Subcutaneous abdominal adipose tissue (tissue), 5 donors: ENCODE results near the gene IL1RAPL2.
"Not testable (repeated sequence)": the region's sequence is repeated elsewhere in the genome, so short reads cannot be mapped to it uniquely, and the experiment has no call there.

Source experiments
- H3K27ac ChIP-seq: one replicate; pipeline ENCODE4 v1.7.0; 2013; ENCODE audit warnings: low read depth, mild to moderate bottlenecking, inconsistent platforms, low read length, moderate library complexity
- H3K27me3 ChIP-seq, 5 donors: one replicate each; pipeline ENCODE4 v1.7.0; 2013; ENCODE audit warnings: low read length in 5 of 5, inconsistent platforms in 1 of 5; ENCODE audit not compliant: control insufficient read depth in 5 of 5, insufficient read depth in 4 of 5
- H3K36me3 ChIP-seq, 5 donors: one replicate each; pipeline ENCODE4 v1.7.0; 2013; ENCODE audit warnings: low read length in 5 of 5; ENCODE audit not compliant: control insufficient read depth in 5 of 5, insufficient read depth in 5 of 5
- H3K4me1 ChIP-seq, 5 donors: one replicate each; pipeline ENCODE4 v1.7.0; 2013; ENCODE audit warnings: low read length in 5 of 5, mild to moderate bottlenecking in 3 of 5, moderate library complexity in 1 of 5; ENCODE audit not compliant: control insufficient read depth in 5 of 5, insufficient read depth in 5 of 5
- H3K4me3 ChIP-seq, 5 donors: one replicate each; pipeline ENCODE4 v1.7.0; 2013; ENCODE audit warnings: low read length in 5 of 5, low read depth in 1 of 5
- H3K9ac ChIP-seq, 5 donors: one replicate each; pipeline ENCODE4 v1.7.0; 2013; ENCODE audit warnings: low read length in 5 of 5, mild to moderate bottlenecking in 4 of 5, moderate library complexity in 3 of 5
- H3K9me3 ChIP-seq, 5 donors: one replicate each; pipeline ENCODE4 v1.7.0; 2013; ENCODE audit warnings: low read length in 5 of 5; ENCODE audit not compliant: control insufficient read depth in 5 of 5
- donor health status: healthy.
- donor health status: healthy.
- donor health status: healthy.
- donor health status: healthy.
- donor health status: healthy.

The IL1RAPL2 gene

DNA sequence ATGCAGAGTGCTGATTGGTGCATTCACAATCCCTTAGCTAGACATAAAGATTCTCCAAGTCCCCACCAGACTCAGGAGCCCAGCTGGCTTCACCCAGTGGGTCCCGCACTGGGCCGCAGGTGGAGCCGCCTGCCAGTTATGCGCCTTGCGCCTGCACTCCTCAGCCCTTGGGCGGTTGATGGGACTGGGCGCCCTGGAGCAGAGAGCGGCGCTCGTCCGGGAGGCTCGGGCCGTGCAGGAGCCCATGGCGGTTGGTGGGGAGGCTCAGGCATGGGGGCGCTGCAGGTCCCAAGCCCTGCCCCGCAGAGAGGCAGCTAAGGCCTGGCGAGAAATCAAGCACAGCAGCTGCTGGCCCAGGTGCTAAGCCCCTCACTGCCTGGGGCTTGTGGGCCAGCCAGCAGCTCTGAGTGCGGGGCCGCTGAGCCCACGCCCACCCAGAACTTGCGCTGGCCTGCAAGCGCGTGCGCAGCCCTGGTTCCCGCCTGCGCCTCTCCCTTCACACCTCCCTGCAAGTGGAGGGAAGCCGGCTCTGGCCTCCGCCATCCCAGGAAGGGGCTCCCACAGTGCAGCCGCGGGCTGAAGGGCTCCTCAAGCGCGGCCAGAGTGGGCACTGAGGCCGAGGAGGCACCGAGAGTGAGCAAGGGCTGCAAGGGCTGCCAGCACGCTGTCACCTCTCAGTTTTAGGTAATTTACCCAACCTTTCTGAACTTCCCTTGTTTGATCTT lies 549.8 kb downstream of the IL1RAPL2 start:
- not testable (repeated sequence) for H3K36me3 ChIP-seq, H3K9ac ChIP-seq, H3K4me3 ChIP-seq, H3K9me3 ChIP-seq, H3K27me3 ChIP-seq, H3K27ac ChIP-seq, H3K4me1 ChIP-seq

DNA sequence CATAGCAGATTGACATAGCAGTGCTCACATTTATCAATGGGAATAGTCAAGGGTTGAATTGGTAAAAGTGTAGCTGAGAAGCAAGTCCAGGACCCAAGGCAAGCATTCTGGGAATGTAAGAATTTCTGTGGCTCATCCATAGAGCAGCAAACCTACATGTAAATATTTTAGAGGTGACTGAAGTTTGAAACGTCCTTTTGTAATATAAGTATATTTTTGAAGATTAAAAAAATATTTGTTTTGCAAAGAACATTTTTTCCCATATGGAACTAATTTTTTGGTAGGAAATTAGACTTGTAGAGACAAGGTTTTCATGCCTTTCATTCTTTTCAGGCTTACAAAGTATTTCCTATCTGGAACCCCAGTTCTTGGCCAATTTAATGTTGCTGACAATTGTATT lies 550.5 kb downstream of the IL1RAPL2 start:
- no peaks in the 10 kb centered on the region for H3K9me3 ChIP-seq
- no peaks in the 10 kb centered on the region for H3K36me3 ChIP-seq
- H3K4me1 ChIP-seq = no peaks in the 10 kb centered on the region
- H3K4me3 ChIP-seq = no peak overlapping the region
- no peak overlapping the region for H3K27ac ChIP-seq
- no peak overlapping the region for H3K9ac ChIP-seq
- peaks cover 0 to 4% (median 3%) of the 10 kb centered on the region in 5 donors for H3K27me3 ChIP-seq

- Histone ChIP-seq H3K27me3 (peaks cover under 1 to 4% (median 3%) of the 10 kb centered on the region in 5 donors), H3K36me3 (no peaks in the 10 kb centered on the region), H3K9ac (no peak overlapping the region), H3K27ac (no peak overlapping the region), H3K4me1 (no peaks in the 10 kb centered on the region), H3K4me3 (no peak overlapping the region), H3K9me3 (no peaks in the 10 kb centered on the region)
Observed at GRCh38 chrX:105117621-105118020, 551.6 kb downstream of the IL1RAPL2 start.

DNA sequence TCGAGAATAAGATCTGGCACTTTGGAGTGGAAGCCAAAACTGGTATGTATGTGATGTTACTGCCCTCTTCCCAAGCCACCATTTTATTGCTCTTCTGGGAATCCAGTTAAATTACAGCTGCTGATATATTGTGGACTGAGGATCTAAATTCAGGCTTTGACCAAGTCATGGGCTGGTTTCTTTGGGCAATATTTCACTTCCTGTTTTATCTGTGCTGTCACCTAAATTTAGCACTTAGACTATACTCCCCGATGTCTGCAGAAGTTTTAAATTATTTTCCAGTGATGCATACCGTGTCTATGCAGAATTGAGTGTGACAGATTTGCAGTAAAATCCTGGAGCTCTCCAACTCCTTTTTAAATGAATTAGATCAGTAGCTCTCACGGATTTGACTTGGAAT lies 554.5 kb downstream of the IL1RAPL2 start:
- Histone ChIP-seq H3K27me3 (peaks cover 3 to 6% (median 5%) of the 10 kb centered on the region in 5 donors), H3K9me3 (no peaks in the 10 kb centered on the region), H3K9ac (no peak overlapping the region), H3K36me3 (no peaks in the 10 kb centered on the region), H3K4me1 (no peaks in the 10 kb centered on the region), H3K4me3 (no peak overlapping the region), H3K27ac (no peak overlapping the region)

DNA sequence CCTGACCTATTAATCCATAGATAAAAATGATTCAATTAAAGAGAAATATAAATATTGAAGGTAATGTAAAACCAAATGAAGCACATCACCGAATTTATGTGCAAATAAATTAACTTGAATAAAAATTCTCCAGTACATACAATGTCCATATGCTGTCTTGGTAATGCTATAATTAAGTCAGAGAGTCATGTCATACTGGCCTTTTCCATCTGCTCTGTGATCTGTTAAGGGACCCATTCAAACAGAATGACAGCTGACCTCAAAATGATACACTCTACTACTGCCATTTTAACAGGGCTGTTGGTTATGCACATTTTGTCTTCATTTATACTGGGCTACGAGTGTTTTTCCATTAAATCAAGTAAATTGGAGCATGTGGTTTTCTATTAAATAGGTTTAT lies 555.2 kb downstream of the IL1RAPL2 start:
- Histone ChIP-seq H3K27ac (no peak overlapping the region), H3K36me3 (no peaks in the 10 kb centered on the region), H3K9me3 (no peaks in the 10 kb centered on the region), H3K4me1 (no peaks in the 10 kb centered on the region), H3K4me3 (no peak overlapping the region), H3K9ac (no peak overlapping the region), H3K27me3 (peaks cover 3 to 6% (median 5%) of the 10 kb centered on the region in 5 donors)

GRCh38 chrX:105126201-105126600 lies 560.2 kb downstream of the IL1RAPL2 start:
- Histone ChIP-seq H3K4me1 (no peaks in the 10 kb centered on the region), H3K9me3 (no peaks in the 10 kb centered on the region), H3K4me3 (no peak overlapping the region), H3K27ac (no peak overlapping the region), H3K9ac (no peak overlapping the region), H3K27me3 (peaks cover 0 to 7% (median 4%) of the 10 kb centered on the region in 5 donors), H3K36me3 (no peaks in the 10 kb centered on the region)

- Histone ChIP-seq H3K27me3 (peaks cover 0 to 4% (median 2%) of the 10 kb centered on the region in 5 donors), H3K27ac (no peak overlapping the region), H3K36me3 (no peaks in the 10 kb centered on the region), H3K9ac (no peak overlapping the region), H3K4me3 (no peak overlapping the region), H3K9me3 (no peaks in the 10 kb centered on the region), H3K4me1 (no peaks in the 10 kb centered on the region)
Observed at GRCh38 chrX:105134273-105134672, 568.3 kb downstream of the IL1RAPL2 start.

- no peak overlapping the region for H3K4me3 ChIP-seq
- peaks cover 0 to 9% (median 2%) of the 10 kb centered on the region in 5 donors for H3K27me3 ChIP-seq
- H3K4me1 ChIP-seq = no peaks in the 10 kb centered on the region
- H3K27ac ChIP-seq = no peak overlapping the region
- peaks cover 0 to 3% (median 0%) of the 10 kb centered on the region in 5 donors for H3K9me3 ChIP-seq
- no peak overlapping the region for H3K9ac ChIP-seq
- no peaks in the 10 kb centered on the region for H3K36me3 ChIP-seq
Observed at GRCh38 chrX:105136786-105137185, 570.8 kb downstream of the IL1RAPL2 start.

DNA sequence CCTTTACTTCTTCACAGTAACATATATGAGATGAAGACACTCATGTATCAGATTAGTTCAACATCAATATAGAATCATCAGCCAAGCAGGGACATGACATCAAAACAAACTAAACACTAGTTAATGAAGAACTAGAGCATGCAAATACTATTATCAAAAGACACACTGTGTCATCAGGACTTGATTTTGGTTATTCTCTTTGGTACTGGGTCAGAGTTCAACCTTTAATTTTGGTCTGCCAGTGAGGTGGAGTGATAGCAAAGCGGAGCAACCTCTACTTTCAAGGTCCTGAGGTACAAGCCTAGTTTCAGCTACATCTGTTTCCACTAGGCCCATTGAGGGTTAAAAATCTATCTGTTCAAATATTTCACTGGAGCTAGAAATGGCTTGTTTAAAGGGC lies 584.0 kb downstream of the IL1RAPL2 start:
- Histone ChIP-seq H3K9ac (no peak overlapping the region), H3K27ac (no peak overlapping the region), H3K9me3 (no peaks in the 10 kb centered on the region), H3K4me1 (no peaks in the 10 kb centered on the region), H3K4me3 (no peak overlapping the region), H3K27me3 (peaks cover 0 to 5% (median 0%) of the 10 kb centered on the region in 5 donors), H3K36me3 (no peaks in the 10 kb centered on the region)

DNA sequence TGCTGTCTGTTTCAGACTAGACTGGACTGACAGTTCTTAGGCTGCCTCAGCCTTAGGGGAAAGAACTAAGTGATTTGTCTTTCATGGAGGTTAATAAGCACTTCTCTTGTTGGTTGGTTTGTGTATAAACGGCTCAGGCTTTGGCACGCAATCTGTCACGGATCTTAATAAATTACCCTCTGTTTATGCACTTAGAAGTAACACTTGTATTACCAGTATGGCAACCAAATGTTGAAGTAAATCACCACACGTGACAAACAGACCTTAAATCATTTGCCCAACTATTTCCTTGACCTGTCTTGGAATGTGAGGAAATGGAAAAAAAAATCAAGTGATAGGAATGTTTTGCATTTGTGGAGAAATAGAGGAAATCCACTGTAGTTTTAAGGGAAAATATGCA lies 584.6 kb downstream of the IL1RAPL2 start:
- no peaks in the 10 kb centered on the region for H3K9me3 ChIP-seq
- no peaks in the 10 kb centered on the region for H3K4me1 ChIP-seq
- H3K9ac ChIP-seq = no peak overlapping the region
- H3K36me3 ChIP-seq = no peaks in the 10 kb centered on the region
- H3K27me3 ChIP-seq = peaks cover 0 to 5% (median 0%) of the 10 kb centered on the region in 5 donors
- H3K4me3 ChIP-seq = no peak overlapping the region
- no peak overlapping the region for H3K27ac ChIP-seq
